ENCODE data around the gene IMPG2. TPM values are rescaled to one million over a fixed set of nuclear protein-coding genes. Genes with fewer than 3 reads are reported as not detected.

Gene IMPG2
- total RNA-seq, 2 donors from 2014 or later = 0.82 to 0.86 TPM

DNA sequence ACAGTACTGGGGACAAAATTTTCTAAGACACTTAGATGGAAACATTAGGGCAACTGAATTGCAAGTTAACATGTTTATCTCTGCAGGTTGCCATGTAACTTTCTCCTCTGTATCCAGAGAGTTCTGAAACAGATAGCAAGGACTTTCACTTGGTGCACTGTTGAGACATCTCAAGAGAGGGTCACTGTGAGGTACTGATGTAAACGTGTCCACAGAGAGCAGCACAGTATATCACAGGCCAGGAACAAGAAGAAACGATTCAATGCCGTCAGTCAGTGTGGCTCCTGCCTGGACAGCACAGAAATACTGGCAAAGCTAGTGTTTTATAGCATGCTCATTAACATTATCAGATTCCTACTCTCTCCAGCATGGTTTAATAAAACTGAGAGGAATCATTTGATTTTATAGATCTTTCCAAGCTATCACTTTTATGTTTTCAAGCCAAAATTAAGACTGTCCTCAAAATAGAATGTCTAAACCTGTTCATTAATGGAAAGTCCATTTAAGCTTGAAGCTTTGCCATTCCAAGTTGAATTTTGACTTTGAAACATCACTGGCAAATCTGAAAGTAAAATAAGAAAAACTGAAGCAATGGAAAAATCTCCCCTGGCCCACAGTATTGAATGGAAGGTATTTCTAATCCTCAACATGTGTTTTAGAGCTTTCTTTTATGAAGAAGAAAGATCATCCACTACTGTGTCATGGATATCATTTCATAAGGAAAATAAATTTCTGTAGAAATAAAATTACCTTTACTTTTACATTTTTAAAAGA, 102.7 kb downstream of the IMPG2 start:
- no peak for DNase-seq
- ATAC-seq (replicated peaks in 1 of 2) = peak; percentile 45 to 55
- H3K27ac Mint-ChIP-seq = no peak overlapping the region
- H3K36me3 Mint-ChIP-seq (ENCODE audit: insufficient read depth in 2 of 2) = peaks cover 5 to 7% of the 10 kb centered on the region in 2 donors
- H3K9me3 Mint-ChIP-seq = peaks cover 5 to 7% of the 10 kb centered on the region in 2 donors
- peaks cover 17% of the 10 kb centered on the region for H3K4me1 Mint-ChIP-seq (ENCODE audit: low read depth)
- H3K4me3 Mint-ChIP-seq = no peak overlapping the region
- H3K27me3 Mint-ChIP-seq (ENCODE audit: low read depth) = no peaks in the 10 kb centered on the region

DNA sequence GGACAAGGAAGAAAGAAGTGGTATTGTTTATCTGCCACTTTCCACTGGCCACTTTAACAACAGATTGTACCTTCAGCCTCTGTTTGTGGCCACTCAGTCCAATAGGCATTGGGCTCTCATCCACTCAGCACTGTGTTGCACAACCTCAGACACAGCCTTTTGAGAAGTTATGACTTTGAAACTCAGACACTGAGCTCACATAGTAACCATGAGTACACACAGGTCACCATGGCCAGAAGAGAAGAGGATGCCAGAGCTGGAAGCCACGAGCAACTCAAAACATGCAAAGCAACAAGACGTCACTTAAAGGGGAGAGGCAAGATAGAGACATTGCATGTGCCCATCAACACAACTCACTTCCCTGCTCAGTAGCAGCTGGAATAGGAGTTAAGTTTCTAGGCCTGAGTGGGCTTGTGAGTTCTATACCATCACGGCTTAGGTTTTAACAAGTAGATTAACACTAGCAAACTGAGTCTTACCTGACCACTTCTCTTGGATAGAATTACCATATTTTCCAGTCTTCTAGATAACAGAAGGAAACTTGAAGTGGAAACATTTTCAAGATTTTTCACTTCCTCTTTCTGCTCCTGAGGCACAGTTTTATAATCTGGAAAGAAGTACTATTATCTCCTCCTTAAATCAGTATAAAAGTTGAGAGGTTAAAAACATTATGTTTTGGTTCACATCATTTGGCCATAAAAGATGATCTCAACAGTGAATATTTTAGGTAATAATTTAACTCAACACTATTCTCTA, 103.5 kb downstream of the IMPG2 start:
- Mint-ChIP-seq H3K9me3 (peaks cover 4 to 7% of the 10 kb centered on the region in 2 donors), H3K4me3 (no peak overlapping the region), H3K36me3 (ENCODE audit: insufficient read depth in 2 of 2) (peaks cover 5% of the 10 kb centered on the region in 2 donors), H3K27ac (no peak overlapping the region), H3K4me1 (ENCODE audit: low read depth) (peaks cover 17% of the 10 kb centered on the region), H3K27me3 (ENCODE audit: low read depth) (no peaks in the 10 kb centered on the region)
- peak; percentile 66 to 74 for ATAC-seq (replicated peaks in 1 of 2)
- DNase-seq = peak; percentile 10 to 14

DNA sequence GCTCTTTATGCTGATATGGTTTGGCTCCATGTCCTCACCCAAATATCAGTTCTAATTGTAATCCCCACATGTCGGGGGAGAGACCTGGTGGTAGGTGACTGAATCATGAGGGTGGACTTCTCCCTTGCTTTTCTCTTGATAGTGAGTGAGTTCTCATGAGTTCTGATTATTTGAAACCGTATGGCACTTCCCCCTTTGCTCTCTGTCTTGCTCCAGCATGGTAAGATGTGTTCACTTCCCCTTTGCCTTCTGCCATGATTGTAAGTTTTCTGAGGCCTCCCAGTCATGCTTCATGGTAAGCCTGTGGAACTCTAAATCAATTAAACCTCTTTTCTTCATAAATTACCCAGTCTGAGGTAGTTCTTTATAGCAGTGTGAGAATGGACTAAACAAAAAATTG, 107.6 kb downstream of the IMPG2 start:
- H3K27ac Mint-ChIP-seq = no peak overlapping the region
- H3K36me3 Mint-ChIP-seq (ENCODE audit: insufficient read depth in 2 of 2) = peaks cover 0 to 2% of the 10 kb centered on the region in 2 donors
- DNase-seq = no peak
- no peaks in the 10 kb centered on the region for H3K4me1 Mint-ChIP-seq (ENCODE audit: low read depth)
- no peak for ATAC-seq (replicated peaks in 1 of 2)
- peaks cover 13% of the 10 kb centered on the region for H3K27me3 Mint-ChIP-seq (ENCODE audit: low read depth)
- no peaks in the 10 kb centered on the region for H3K9me3 Mint-ChIP-seq
- no peak overlapping the region for H3K4me3 Mint-ChIP-seq

DNA sequence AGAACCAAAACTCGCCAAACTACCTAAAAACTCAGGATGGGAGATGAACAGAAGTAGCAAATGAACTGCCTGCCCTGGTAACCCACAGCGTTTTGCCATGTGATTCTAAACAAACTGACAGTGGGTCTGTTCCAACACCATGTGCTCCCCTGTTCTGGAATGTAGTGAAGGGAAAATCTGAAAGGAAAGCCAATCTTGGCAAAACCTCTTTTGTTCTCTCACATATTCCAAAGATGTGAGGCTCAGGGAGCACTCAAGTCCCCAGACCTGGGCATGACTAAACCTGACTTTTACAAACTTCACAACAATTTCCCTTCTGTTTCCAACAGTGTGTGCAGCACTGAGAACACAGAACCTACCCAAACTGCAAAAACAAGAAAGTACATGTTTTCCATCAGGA, 116.1 kb downstream of the IMPG2 start:
- H3K36me3 Mint-ChIP-seq (ENCODE audit: insufficient read depth in 2 of 2) = no peaks in the 10 kb centered on the region
- no peaks in the 10 kb centered on the region for H3K4me1 Mint-ChIP-seq (ENCODE audit: low read depth)
- H3K9me3 Mint-ChIP-seq = no peaks in the 10 kb centered on the region
- DNase-seq = no peak
- no peak overlapping the region for H3K4me3 Mint-ChIP-seq
- peaks cover 56% of the 10 kb centered on the region for H3K27me3 Mint-ChIP-seq (ENCODE audit: low read depth)
- H3K27ac Mint-ChIP-seq = no peak overlapping the region
- no peak for ATAC-seq (replicated peaks in 1 of 2)

DNA sequence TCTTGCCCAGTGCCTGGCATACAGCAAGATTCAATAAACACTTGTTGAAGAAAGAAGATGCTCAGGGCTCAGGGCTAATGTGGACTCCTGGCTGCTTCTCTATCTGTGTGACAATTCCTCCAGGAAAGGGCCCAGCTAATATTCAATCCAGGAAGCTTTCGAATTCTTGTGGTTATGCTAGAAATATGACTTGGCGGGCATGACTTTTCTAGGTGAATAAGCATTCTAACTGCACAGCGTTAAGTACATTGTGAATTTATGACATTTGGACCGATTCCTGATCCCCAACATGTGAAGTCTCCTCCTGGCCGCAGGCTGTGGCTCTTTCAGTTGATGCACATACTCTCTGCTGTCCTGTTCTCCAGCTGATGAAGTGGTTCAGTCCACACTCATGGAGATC, 117.0 kb downstream of the IMPG2 start:
- DNase-seq (no peak), ATAC-seq (replicated peaks in 1 of 2) (no peak)
- Mint-ChIP-seq H3K36me3 (ENCODE audit: insufficient read depth in 2 of 2) (no peaks in the 10 kb centered on the region), H3K27me3 (ENCODE audit: low read depth) (peaks cover 50% of the 10 kb centered on the region), H3K27ac (no peak overlapping the region), H3K4me1 (ENCODE audit: low read depth) (no peaks in the 10 kb centered on the region), H3K9me3 (no peaks in the 10 kb centered on the region), H3K4me3 (no peak overlapping the region)

DNA sequence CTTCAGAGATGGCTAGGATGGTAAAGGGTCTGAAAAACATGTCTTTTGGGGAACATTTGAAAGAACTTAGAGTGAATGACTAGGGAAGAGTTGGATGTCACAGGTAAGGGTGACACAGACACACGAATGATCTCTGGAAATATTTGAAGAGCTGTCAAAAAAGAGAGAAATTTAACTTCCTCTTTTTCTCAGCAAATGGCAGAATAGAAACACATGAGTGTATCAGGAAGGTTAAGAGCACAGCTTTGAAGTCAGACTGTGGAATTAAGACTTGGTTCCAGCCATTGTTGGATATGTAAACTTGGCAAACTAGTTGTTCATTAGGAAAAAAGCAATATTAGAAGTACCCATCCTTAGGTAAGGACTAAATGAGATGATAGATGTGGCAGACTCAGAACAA, 117.7 kb downstream of the IMPG2 start:
- Mint-ChIP-seq H3K4me1 (ENCODE audit: low read depth) (no peaks in the 10 kb centered on the region), H3K36me3 (ENCODE audit: insufficient read depth in 2 of 2) (no peaks in the 10 kb centered on the region), H3K27ac (no peak overlapping the region), H3K27me3 (ENCODE audit: low read depth) (peaks cover 42% of the 10 kb centered on the region), H3K4me3 (no peak overlapping the region), H3K9me3 (no peaks in the 10 kb centered on the region)
- ATAC-seq (replicated peaks in 1 of 2) = no peak
- DNase-seq = no peak

DNA sequence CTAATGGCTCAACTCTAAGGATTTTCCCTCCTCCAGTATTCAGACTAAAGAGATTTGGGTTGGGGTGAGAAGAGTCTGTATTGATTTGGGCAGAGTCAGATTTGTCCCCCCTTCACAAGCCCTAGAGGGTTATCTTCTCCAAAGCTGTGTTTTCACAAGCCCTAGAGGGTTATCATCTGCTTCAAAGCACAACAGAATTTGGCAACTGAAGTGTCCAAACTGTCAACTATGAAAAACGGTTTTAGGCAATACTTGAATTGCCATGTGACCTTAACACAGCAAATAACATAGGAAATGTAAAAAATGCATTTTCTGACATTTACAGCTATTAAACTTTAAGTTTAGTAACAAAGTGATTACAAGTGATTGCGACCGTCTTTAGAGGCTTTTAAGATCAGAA, 119.9 kb downstream of the IMPG2 start:
- ATAC-seq (replicated peaks in 1 of 2) = no peak
- no peak overlapping the region for H3K4me3 Mint-ChIP-seq
- no peak for DNase-seq
- no peaks in the 10 kb centered on the region for H3K36me3 Mint-ChIP-seq (ENCODE audit: insufficient read depth in 2 of 2)
- H3K4me1 Mint-ChIP-seq (ENCODE audit: low read depth) = peaks cover 9% of the 10 kb centered on the region
- peaks cover 49% of the 10 kb centered on the region for H3K27me3 Mint-ChIP-seq (ENCODE audit: low read depth)
- no peaks in the 10 kb centered on the region for H3K9me3 Mint-ChIP-seq
- H3K27ac Mint-ChIP-seq = no peak overlapping the region

DNA sequence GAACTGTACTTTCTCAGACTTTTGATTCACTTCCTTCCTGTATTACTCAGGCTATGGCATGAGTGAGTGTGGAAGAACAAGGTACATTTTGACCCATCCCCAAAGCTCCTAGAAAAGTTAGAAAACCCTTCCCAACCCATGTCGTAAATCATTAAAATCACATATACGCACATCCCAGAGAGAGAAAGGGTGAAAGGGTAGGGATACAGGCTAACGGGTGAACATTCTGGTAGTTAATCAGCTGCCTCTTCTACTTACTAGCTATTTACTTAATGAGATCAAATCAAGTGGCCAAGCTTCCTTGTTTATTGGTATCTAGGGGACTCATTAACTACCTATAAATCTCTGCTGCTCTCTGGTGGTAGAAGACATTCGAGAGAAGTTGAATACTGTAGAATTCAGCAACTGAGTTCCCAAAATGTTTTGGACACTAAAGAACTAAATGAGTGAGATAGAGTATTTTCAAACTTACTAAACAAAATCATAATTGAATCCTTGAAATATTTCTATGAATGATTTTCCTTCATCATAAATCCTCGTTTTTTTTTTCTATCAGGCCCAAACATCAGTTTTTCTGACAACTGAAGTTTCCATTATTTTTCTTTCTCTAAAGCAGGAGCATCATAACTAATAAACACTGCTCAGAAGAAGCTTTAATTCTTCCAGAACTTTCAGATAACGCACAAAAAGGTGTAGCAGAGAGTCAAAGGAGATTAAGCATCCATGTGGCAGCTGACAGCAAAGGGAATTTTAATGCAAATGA, 124.2 kb downstream of the IMPG2 start:
- ATAC-seq (replicated peaks in 1 of 2) (peak in 1 of 2 donors; percentile 39), DNase-seq (no peak)
- peak overlapping the region; percentile 64 for H3K27ac Mint-ChIP-seq
- H3K4me1 Mint-ChIP-seq (ENCODE audit: low read depth) = peaks cover 9% of the 10 kb centered on the region
- H3K27me3 Mint-ChIP-seq (ENCODE audit: low read depth) = peaks cover 20% of the 10 kb centered on the region
- H3K4me3 Mint-ChIP-seq = no peak overlapping the region
- H3K9me3 Mint-ChIP-seq = peaks cover 0 to 5% of the 10 kb centered on the region in 2 donors
- no peaks in the 10 kb centered on the region for H3K36me3 Mint-ChIP-seq (ENCODE audit: insufficient read depth in 2 of 2)

DNA sequence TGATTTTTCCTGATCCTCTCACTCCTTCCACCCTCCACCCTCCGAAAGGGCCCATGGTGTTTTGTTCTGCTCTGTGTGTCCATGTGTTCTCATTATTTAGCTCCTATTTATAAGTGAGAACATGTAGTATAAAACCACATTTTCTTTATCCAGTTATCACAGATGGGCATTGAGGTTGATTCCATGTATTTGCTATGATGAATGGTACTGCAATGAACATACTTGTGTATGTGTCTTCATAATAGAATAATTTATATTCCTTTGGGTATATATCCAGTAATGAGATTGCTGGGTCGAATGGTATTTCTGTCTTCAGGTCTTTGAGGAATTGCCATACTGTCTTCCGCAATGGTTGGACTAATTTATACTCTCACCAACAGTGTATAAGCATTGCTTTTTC, 126.0 kb downstream of the IMPG2 start:
- Mint-ChIP-seq H3K36me3 (ENCODE audit: insufficient read depth in 2 of 2) (no peaks in the 10 kb centered on the region), H3K9me3 (peaks cover 0 to 5% of the 10 kb centered on the region in 2 donors), H3K27me3 (ENCODE audit: low read depth) (peaks cover 23% of the 10 kb centered on the region), H3K4me1 (ENCODE audit: low read depth) (peaks cover 9% of the 10 kb centered on the region), H3K27ac (no peak overlapping the region), H3K4me3 (no peak overlapping the region)
- no peak for ATAC-seq (replicated peaks in 1 of 2)
- no peak for DNase-seq

DNA sequence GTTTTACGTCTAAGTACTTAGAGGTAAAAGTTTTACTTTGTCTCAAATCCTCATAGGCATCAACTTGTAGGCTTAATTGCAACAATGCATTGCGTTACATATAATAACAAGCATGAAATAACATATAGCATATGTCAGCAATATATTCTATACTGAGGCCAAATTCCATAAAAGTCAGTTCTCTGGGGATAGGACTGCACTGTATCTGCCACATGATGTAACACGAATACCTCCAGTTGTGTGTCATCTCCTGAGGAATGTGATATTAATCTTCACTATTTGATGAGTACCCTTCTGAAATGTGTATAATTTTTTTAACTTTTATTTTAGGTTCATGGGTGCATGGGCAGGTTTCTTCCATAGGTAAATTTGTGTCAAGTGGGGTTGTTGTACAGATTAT, 126.4 kb downstream of the IMPG2 start:
- DNase-seq (no peak), ATAC-seq (replicated peaks in 1 of 2) (no peak)
- Mint-ChIP-seq H3K27ac (no peak overlapping the region), H3K4me3 (no peak overlapping the region), H3K9me3 (peaks cover 1 to 5% of the 10 kb centered on the region in 2 donors), H3K36me3 (ENCODE audit: insufficient read depth in 2 of 2) (peaks cover 0 to 2% of the 10 kb centered on the region in 2 donors), H3K27me3 (ENCODE audit: low read depth) (peaks cover 25% of the 10 kb centered on the region), H3K4me1 (ENCODE audit: low read depth) (peaks cover 9% of the 10 kb centered on the region)

DNA sequence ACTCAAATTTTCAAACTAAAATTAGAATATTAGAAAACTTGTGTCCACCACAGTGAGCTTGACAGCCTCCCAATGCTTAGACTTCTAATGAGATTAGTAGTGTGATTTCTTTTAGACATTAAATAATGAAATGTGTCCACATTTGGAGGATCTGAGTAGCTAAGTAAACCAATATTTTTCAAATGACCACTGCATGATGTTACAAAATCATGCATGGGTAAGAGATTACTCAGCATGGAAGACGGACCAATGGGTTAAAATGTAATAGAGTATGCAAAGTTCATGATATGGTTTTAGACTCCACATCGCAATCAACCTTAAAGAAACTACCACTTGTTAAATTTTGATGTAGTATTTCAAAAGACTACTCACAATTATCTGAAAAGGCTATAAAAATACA, 130.6 kb downstream of the IMPG2 start:
- Mint-ChIP-seq H3K36me3 (ENCODE audit: insufficient read depth in 2 of 2) (peaks cover 0 to 2% of the 10 kb centered on the region in 2 donors), H3K4me3 (no peak overlapping the region), H3K4me1 (ENCODE audit: low read depth) (no peaks in the 10 kb centered on the region), H3K9me3 (peaks cover under 1 to 3% of the 10 kb centered on the region in 2 donors), H3K27me3 (ENCODE audit: low read depth) (peaks cover 32% of the 10 kb centered on the region), H3K27ac (no peak overlapping the region)
- no peak for ATAC-seq (replicated peaks in 1 of 2)
- DNase-seq = no peak

DNA sequence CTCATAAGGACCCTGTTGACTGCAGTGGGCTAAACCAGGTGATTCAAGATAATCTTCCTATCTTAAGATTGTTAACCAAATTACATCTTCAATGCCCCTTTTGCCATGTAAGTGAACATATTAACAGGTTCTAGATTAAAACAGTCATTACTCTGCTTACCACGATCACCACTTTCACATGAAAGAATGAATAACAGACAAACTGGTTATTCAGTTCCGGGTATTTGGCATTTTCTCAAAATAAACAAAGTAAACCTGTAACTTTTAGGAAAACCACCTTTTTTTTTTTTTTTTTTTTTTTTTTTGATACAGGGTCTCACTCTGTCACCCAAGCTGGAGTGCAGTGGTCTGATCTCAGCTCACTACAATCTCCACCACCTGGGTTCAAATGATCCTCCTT, 131.2 kb downstream of the IMPG2 start:
- DNase-seq (no peak), ATAC-seq (replicated peaks in 1 of 2) (no peak)
- Mint-ChIP-seq H3K27me3 (ENCODE audit: low read depth) (peaks cover 32% of the 10 kb centered on the region), H3K4me3 (no peak overlapping the region), H3K9me3 (peaks cover 0 to 3% of the 10 kb centered on the region in 2 donors), H3K4me1 (ENCODE audit: low read depth) (no peaks in the 10 kb centered on the region), H3K27ac (no peak overlapping the region), H3K36me3 (ENCODE audit: insufficient read depth in 2 of 2) (peaks cover 0 to 2% of the 10 kb centered on the region in 2 donors)

DNA sequence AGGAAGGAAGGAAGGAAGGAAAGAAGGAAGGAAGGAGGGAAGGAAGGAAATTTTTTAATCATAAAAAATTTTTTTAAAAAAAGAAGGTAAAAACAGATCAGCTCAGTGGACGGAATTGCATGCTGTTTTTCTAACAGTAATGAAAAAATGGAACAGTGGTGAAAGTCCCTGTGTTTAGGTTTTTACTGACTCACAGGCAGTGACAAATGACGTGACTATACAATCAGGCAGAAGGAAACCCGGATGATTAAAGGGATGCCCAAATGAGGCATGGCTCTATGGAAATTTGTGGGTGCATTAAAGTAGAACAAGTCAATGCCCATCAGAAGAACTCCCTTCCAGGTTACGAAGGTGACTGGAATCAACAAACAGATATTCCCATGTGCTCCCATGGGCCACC, 135.0 kb downstream of the IMPG2 start:
- peaks cover 36% of the 10 kb centered on the region for H3K27me3 Mint-ChIP-seq (ENCODE audit: low read depth)
- ATAC-seq (replicated peaks in 1 of 2) (no peak), DNase-seq (no peak)
- peaks cover 0 to 2% of the 10 kb centered on the region in 2 donors for H3K36me3 Mint-ChIP-seq (ENCODE audit: insufficient read depth in 2 of 2)
- peaks cover 0 to 4% of the 10 kb centered on the region in 2 donors for H3K9me3 Mint-ChIP-seq
- H3K27ac Mint-ChIP-seq = no peak overlapping the region
- H3K4me3 Mint-ChIP-seq = no peak overlapping the region
- no peaks in the 10 kb centered on the region for H3K4me1 Mint-ChIP-seq (ENCODE audit: low read depth)
